Effector CD4-positive, alpha-beta T cell (primary cell): ENCODE data around the gene OPA1.

Experiments used
- DNase-seq: peaks from one replicate; pipeline ENCODE4 v3.0.0-alpha.2; 2020
- total RNA-seq: gene quantifications from one replicate; lab custom pipeline; 2026; lab: John Stamatoyannopoulos, UW

The OPA1 gene
- 117 reads per million, percentile 85 among the genes with 10 or more reads in this experiment for total RNA-seq

- peak; percentile 76 for DNase-seq
Measured at GRCh38 chr3:193592841-193593667, at the start of gene OPA1. Gene OPA1 (plus strand): TSS chr3:193593208. CDS start chr3:193593378, 170 bp downstream.

GRCh38 chr3:193544289-193544688 lies 48.7 kb upstream of the OPA1 start:
- no peak for DNase-seq

- no peak for DNase-seq
Measured at GRCh38 chr3:193545304-193545703, 47.7 kb upstream of the OPA1 start.

DNA sequence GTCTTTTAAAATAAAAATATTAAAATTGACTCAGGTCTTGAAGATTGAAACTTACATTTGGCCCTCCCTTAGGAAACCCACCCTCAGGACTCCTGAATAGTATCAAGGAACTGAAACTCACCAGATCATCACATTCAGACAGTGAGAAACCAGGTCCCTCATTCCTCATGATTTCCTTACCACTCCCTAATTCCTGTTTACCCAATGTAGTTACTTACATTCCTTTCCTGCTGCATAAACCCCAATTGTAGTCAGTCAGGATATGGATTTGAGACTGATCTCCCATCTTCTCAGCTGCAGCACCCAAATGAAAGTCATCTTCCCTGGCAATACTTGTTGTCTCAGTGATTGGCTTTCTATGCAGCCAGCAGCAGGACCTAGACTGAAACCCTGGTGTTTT lies 46.9 kb upstream of the OPA1 start:
- no peak for DNase-seq

- DNase-seq: no peak
Measured at GRCh38 chr3:193548406-193548805, 44.6 kb upstream of the OPA1 start.

GRCh38 chr3:193552923-193553322 lies 40.1 kb upstream of the OPA1 start:
- DNase-seq: no peak

GRCh38 chr3:193553586-193553985 lies 39.4 kb upstream of the OPA1 start:
- no peak for DNase-seq

GRCh38 chr3:193554811-193555210 lies 38.2 kb upstream of the OPA1 start, which contains the start of gene ATP13A4:
Gene ATP13A4 (minus strand): TSS chr3:193554895. CDS start chr3:193554799, 96 bp downstream.
- DNase-seq: no peak

GRCh38 chr3:193556841-193557240 lies 36.2 kb upstream of the OPA1 start:
- DNase-seq: no peak

GRCh38 chr3:193559100-193559499 lies 33.9 kb upstream of the OPA1 start:
- no peak for DNase-seq

- no peak for DNase-seq
Measured at GRCh38 chr3:193560091-193560490, 32.9 kb upstream of the OPA1 start.

DNA sequence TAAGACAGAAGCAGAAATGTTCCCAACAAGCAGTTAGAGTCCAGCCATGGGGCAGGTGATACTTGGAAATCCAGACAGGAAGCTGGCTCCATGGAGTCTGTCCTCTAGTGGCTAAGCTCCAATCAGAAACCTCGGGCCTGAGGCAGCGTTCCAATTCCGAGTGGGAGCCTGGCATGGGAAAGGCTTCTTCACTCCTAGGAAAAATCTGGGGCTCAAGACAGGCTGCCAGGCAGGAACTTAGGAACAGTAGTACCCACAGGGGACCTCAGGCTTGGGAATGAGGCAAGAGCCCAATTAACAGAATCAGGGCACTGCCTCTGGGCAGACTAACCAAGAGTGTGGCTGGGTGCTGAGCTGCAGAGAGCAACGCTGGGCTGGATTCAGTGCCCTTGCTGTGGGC lies 32.1 kb upstream of the OPA1 start:
- no peak for DNase-seq

DNA sequence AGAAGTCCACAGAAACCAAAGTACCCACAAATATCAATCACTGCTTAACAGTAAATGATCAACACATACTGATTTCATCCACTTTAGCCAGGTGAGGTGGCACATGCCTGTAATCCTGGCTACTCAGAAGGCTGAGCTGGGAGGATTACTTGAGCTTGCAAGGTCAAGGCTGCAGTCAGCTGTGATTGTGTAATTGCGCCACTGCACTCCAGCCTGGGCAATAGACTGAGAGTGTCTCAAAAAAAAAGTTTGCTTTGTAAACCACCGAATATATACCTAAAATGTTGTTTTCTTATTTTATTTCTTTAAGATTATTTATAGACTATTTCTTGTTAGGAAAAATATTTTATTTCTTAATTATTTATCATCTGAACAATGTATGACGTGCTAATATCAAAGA lies 29.6 kb upstream of the OPA1 start:
- DNase-seq: no peak

GRCh38 chr3:193564012-193564411 lies 29.0 kb upstream of the OPA1 start:
- DNase-seq: no peak

GRCh38 chr3:193569119-193569518 lies 23.9 kb upstream of the OPA1 start:
- DNase-seq: no peak

- peak; percentile 16 for DNase-seq
Measured at GRCh38 chr3:193572426-193572908, 20.5 kb upstream of the OPA1 start.

DNA sequence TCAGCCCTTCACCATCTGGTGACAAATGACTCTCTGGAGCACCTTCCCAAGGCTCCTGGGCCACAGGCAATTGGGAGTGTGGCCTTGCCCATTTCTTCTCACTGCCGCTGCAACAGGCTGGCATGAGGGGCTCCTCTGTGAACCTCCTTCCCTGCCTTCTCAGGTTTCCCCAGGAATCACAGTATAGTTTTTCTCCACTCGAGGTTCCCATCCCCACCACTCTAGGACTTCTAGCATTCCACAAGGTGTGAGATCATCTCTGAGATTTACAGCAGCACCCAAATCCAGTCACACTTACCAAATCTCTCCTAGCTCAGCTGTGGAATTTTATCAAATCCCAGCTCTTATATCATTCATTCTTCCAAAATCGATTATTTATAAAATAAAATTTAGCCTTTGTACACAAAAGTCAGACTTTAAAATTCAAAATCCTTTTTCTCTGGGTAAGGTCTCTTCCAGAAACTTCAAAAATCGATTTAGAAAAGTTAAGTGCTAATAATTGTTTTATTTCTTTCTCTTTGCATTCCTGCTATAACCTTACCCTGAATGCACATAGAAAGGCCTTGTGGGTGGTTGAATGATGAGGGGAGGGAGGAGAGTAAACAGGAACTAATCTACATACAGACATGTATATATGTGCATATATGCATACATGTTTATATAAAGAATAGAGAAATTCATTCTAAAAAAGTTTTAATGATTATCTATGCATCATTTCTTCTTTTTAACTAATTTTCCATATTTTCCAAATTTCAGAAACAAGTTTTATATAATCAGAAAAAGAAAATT lies 19.4 kb upstream of the OPA1 start:
- no peak for DNase-seq

DNA sequence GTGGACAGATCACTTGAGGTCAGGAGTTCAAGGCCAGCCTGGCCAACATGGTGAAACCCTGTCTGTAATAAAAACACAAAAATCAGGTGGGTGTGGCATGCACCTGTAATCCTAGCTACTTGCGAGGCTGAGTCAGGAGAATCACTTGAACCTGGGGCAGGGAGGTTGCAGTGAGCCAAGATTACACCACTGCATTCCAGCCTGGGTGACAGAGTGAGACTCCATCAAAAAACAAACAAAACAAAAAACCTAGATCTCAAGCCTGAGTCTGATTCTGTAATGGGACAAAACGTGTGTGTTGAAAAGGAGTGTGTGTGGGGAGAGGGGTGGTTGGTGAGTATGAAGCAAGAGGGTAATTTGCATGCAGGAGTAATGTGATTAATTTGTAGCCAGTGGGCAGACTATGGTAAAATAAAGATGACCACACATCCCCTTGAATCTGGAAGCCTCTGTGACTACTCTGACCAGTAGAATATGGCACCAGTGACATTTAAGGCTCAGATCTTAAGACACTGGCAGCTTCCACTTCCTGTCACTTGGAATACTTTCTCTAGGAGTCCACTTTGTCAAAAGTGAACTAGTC lies 18.4 kb upstream of the OPA1 start:
- DNase-seq: no peak

DNA sequence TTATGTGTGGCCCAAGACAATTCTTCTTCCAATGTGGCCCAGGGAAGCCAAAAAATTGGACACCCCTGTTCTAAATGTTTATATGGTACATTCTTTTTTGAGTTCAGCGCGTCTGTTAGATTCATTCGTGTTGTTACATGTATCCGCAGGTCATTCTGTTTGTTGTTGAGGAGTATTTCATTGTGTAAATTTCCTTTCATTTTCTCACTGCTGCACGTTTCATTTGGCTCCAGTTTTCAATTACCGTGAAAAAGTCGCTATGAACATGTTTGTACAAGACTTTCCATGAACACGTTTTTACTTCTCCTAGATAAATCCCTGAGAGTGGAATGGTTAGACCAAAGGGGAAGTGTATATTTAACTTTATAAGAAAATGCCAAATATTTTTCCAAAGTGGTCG lies 7.5 kb upstream of the OPA1 start:
- no peak for DNase-seq

DNA sequence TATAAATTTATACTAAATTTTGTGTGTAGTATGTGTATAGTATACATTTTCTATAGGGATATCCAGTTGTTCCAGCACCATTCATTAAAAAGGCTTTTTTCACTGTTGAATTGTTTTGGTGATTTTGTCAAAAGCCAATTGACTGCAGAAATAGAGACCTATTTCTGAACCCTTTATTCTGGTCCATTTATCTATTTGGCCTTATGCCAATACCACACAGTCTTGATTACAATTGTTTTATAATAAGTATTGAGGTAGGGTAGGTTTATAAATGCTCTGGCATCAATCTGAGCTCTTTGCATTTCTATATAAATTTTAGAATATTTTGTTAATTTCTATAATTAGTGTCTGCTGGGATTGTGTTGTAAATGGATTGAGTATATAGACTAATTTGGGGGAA lies 6.5 kb upstream of the OPA1 start:
- DNase-seq: no peak

DNA sequence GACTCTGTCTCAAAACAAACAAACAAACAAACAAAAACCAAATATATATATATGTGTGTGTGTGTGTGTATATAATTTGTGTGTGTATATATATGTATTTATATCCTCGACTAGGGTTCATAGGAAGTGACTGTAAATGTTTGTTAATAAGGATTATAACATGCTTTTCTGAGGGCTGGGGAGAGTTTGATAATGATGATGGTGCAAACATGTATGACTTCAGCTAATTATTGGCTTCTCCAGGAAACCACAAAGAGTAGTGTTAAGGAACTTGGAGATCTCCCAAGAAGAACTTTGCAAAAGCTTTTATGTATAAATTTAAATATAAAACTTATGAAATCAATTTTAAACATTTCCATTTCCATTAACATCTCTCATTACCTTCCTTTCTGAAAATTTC lies 3.9 kb upstream of the OPA1 start:
- no peak for DNase-seq

DNA sequence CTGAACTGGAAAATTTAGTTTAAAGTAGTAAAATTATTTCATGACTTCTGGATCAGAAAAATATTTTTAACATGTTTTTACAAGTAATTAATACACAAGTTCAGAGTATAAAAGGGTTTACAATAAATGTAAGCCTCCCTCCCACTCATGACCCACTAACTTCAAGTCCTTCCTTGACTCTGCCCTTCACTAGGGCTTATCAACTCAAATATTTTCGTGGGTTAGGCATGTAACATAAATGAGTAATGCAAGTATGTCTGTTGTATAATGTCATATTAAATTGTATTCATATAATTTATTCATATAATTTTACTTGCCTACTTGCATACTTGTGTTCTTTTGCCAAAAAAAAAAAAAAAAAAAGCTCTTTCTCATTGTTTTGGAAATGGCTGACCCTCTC lies 3.4 kb upstream of the OPA1 start:
- no peak for DNase-seq

DNA sequence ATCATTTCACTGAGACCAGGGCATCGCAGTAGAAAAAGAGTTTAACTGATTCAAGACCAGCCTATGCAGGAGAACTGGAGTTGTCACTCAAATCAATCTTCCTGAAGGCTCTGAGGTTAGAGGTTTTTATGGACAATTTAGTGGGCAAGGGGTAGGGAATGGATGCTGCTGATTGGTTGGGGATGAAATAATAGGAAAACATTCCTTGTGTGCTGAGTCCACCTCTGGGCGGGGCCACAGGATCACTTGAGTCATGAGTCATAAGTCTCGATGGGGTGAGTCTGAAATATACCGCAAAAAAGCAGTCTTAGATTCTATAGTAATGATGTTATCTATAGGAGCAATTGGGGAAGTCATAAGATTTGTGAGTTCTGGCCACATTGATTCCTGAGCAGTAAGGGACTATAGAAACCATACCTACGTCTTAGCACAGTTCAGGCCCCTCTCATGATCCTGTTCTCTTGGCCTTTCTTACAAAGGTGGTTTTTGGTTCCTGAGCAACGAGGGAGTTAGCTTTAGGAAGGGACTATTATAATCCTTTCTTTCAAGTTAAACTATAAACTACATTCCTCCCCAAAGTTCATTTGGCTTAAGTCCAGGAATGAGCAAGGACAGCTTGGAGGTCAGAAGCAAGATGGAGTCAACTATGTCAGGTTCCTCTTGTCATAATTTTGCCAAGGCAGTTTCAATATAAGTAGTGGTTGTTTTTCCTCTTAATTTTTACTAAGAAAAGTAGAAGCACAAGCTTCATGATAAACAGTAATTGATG lies 2.7 kb upstream of the OPA1 start:
- no peak for DNase-seq
